Measurements from ENCODE around the gene PLEKHG5.

DNA sequence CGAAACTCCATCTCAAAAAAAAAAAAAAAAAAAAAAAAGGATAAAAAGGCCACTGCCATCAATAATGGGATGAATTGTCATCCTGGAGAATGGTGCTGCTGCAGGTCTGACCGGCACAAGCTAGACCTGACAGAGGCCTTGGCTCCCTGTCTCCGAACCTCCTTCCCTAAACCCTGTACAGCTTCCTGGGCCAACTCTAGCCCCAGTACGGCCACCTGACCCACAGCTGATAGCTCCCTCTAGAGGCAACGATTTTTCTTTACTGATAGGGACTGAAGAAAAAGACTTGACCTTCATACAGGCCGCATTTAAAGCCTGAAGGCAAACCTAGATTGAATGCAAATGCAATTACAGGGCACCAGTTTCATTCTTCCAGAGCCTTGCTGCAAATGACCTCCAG, 32.1 kb upstream of the PLEKHG5 start:
- TF ChIP-seq, protein P1, sequence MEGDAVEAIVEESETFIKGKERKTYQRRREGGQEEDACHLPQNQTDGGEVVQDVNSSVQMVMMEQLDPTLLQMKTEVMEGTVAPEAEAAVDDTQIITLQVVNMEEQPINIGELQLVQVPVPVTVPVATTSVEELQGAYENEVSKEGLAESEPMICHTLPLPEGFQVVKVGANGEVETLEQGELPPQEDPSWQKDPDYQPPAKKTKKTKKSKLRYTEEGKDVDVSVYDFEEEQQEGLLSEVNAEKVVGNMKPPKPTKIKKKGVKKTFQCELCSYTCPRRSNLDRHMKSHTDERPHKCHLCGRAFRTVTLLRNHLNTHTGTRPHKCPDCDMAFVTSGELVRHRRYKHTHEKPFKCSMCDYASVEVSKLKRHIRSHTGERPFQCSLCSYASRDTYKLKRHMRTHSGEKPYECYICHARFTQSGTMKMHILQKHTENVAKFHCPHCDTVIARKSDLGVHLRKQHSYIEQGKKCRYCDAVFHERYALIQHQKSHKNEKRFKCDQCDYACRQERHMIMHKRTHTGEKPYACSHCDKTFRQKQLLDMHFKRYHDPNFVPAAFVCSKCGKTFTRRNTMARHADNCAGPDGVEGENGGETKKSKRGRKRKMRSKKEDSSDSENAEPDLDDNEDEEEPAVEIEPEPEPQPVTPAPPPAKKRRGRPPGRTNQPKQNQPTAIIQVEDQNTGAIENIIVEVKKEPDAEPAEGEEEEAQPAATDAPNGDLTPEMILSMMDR (IDR thresholded peaks at IDR 0.05): peak; percentile 33 to 54 (median 38)
- no peak for TF ChIP-seq POLR2A (IDR thresholded peaks at IDR 0.05)

All from right lobe of liver (tissue), 4 donors.